ENCODE measurements around the gene ZNF473.
"Not testable (repeated sequence)": the region's sequence is repeated elsewhere in the genome, so short reads cannot be mapped to it uniquely, and the experiment has no call there.

DNA sequence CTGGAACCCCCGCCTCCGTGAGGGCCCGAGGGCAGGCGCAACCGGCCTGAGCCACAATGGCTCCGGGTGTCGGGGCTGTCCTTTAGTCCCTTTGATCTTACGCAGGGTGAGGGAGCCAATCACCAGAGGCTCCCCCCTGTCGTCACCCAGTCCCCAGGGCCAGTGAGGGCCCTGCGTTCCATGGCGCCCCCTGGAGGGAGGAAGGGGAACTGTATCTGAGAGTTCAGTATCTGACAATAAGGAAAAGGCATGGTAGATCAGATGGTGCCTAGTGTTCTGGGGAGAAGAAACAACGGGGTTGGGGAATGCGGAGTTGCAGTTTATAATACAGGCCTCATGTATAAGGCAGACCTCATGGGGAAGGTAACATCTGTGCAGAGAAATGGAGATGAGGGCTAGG is 75.1 kb downstream of the ZNF473 start:
- TF ChIP-seq, protein P1, sequence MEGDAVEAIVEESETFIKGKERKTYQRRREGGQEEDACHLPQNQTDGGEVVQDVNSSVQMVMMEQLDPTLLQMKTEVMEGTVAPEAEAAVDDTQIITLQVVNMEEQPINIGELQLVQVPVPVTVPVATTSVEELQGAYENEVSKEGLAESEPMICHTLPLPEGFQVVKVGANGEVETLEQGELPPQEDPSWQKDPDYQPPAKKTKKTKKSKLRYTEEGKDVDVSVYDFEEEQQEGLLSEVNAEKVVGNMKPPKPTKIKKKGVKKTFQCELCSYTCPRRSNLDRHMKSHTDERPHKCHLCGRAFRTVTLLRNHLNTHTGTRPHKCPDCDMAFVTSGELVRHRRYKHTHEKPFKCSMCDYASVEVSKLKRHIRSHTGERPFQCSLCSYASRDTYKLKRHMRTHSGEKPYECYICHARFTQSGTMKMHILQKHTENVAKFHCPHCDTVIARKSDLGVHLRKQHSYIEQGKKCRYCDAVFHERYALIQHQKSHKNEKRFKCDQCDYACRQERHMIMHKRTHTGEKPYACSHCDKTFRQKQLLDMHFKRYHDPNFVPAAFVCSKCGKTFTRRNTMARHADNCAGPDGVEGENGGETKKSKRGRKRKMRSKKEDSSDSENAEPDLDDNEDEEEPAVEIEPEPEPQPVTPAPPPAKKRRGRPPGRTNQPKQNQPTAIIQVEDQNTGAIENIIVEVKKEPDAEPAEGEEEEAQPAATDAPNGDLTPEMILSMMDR (IDR thresholded peaks at IDR 0.05): not testable (repeated sequence)
- TF ChIP-seq POLR2A (IDR thresholded peaks at IDR 0.05): not testable (repeated sequence)

Measured in esophagus squamous epithelium (tissue), 4 donors.